ENCODE results near the gene NAV1.

Gene NAV1

DNA sequence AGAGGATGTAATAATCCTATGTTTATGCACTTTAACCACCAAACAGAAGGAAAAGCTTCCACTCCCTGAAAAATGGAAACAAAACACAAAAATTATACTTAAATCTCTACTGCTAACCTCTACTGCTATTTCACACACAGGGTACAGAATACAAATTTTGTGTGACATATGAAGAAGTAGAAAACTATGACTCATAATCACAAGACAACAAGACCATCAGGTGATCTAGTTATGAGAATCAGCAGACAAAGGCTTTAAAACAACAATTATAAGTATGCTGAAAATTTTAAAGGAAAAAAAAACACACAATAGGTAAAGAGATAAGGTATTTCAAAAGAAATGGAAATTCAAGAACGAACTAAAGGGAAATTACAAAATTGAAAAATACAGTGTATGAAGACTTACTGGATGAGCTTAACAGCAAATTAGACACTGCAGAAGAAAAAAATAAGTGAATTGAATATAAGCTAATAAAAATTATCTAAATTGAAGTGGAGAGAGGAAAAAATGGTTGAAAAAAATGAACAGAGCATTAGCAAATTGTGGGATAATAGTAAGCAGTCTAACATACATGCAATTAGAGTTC, 13.6 kb upstream of the NAV1 start:
- no peak for DNase-seq (ENCODE audit: low read depth in 1 of 2, low spot score in 1 of 2)

- no peak for DNase-seq (ENCODE audit: low read depth in 1 of 2, low spot score in 1 of 2)
These were observed 11.0 kb upstream of the NAV1 start for GRCh38 chr1:201527879-201528278.

DNA sequence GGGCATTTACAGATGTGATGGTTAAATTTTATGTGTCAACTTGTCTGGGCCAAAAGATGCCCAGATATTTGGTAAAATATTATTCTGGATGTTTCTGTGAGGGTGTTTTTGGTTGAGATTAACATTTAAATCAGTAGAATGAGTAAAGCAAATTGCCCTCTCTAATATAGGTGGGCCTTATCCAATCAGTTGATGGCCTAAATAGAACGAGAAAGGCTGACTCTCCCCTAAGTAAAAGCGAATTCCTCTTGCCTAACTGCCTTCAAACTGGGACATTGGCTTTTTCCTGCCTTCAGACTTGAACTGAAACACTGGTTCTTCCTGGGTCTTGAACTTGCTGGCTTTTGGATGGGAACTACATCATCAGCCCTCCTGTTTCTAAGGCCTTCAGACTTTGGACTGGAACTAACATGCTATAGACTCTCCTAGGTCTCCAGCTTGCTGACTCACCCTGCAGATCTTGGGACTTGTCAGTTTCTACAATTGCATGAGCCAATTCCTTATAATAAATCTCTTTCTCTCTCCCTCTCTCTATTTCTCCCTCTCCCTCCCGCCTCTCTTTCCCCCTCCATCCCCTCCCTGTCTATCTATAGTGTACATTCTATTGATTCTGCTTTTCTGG, 10.2 kb upstream of the NAV1 start:
- no peak for DNase-seq (ENCODE audit: low read depth in 1 of 2, low spot score in 1 of 2)

DNA sequence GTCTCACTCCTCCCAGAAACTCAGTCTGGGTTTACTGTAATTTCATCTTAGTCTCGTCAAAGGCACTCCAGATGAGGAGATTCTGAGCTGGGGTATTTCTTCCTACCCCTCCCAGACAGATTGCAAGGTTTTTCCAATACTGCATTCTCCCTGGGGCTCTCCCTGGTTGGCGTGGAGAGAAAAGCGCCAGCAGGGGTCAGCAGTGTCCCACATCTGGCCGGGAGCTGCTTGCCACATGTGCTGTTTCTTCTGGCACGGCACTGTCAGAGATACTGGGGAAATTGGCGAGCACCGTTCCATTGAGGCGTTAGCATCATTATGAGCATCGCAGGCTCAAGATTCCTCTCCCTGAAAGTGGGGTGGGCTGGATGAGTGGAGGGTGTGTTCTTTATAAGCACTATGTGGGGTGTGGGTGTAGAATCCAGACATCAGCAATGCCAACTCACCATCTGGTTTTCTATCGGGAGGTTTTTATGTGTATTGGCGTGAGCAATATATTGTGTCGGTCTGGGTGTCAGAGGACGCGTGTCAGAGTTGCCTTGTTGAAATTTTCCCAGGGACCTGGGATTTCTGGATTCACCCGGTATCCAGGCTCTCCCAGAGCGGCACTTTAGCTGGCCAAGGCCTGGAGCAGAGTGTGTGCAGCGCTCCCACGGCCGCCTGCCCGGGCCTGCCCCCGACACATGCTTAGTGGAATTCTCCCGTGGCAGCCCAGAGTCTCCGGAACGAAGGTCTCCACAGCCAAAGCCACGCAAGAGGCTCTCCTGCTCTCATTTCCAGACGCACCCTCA, 8.0 kb upstream of the NAV1 start:
- DNase-seq (ENCODE audit: low read depth in 1 of 2, low spot score in 1 of 2), result no peak

GRCh38 chr1:201531551-201532425, 7.1 kb upstream of the NAV1 start:
- DNase-seq (ENCODE audit: low read depth in 1 of 2, low spot score in 1 of 2), result no peak

DNA sequence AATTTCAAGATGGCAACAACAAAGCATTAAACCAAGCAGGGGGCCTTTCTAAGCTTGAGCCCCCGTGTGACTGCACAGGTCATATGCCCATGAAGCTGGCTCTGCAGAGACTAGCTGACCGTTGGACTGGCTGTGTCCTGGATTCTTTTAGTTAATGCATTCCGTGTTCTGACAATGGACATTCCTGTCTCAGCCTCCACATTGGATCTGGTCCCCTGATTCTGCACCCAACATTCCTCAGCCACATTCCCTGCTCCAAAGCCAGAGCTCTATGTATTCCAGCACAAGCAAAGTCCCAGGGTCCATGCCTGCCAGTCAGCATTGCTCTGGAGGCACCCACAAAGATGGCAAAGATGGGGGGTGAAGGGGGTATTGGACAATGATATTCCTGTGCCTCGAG, 5.1 kb upstream of the NAV1 start:
- no peak for DNase-seq (ENCODE audit: low read depth in 1 of 2, low spot score in 1 of 2)

DNA sequence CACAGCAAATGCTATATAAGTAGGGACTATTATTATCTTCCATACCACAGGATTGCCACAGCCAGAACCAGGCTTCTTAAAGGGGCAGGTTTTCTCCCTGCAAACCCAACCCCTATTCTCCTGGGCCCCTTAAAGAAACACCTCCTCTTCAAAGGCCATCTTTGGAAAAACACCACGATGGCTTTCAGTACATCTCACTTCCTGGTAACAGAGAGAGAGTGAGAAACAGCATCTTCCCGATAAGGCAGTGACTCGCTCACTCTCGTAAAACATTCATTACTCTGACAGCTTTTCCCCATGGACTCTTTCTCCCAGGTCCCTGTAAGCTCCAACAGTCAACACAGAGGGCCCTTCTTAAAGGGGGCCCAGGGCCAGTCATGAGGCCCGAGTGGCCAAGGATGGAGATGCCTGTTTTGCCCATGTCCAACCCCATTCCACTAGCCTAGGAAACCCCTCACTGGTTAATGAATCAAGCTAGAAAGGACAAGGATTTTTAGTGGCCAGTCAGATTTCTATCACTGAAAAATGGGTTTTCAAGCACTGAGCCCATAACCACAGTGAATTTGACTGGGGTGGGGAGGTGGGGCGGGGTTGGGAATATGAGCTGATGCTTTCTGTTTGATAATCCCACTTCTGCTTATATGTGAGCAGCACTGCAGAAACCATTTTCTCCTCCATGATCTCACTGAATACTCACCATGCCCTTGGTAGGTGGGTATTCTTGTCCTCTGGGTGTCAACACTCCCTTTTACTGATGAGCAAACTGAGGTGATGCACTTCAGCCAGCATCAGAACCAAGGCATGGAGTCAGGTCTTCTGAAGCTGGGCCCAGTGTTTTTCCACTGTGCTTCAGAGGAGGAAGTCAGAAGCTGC, 3.6 kb upstream of the NAV1 start:
- DNase-seq (ENCODE audit: low read depth in 1 of 2, low spot score in 1 of 2), result no peak

GRCh38 chr1:201535919-201536245, 3.0 kb upstream of the NAV1 start:
- no peak for DNase-seq (ENCODE audit: low read depth in 1 of 2, low spot score in 1 of 2)

GRCh38 chr1:201536558-201536957, 2.4 kb upstream of the NAV1 start:
- no peak for DNase-seq (ENCODE audit: low read depth in 1 of 2, low spot score in 1 of 2)

DNA sequence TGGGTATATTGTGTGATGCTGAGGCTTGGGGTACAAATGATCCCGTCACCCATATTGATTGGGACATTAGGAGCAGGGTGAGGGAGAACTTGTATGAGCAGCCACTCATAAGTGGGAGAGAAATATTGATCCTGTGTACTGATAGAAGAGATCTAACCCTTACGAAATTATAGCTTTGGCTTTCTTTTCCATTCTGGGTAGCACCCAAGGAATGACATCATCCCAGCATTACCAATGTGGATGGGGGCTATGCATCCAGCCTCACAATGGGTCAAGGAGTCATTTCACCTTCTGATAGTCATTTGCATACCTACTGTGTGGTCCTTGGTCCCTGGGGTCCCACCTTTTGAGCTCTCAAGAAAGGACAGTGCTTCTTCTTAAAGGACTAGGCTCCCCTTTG, 1.9 kb upstream of the NAV1 start:
- DNase-seq (ENCODE audit: low read depth in 1 of 2, low spot score in 1 of 2), result no peak

GRCh38 chr1:201537467-201537866, 1.5 kb upstream of the NAV1 start:
- no peak for DNase-seq (ENCODE audit: low read depth in 1 of 2, low spot score in 1 of 2)

GRCh38 chr1:201537891-201538611, 876 bp upstream of the NAV1 start:
- DNase-seq (ENCODE audit: low read depth in 1 of 2, low spot score in 1 of 2), result no peak

- no peak for DNase-seq (ENCODE audit: low read depth in 1 of 2, low spot score in 1 of 2)
These were observed 869 bp downstream of the NAV1 start for GRCh38 chr1:201539561-201540431.

- DNase-seq (ENCODE audit: low read depth in 1 of 2, low spot score in 1 of 2), result no peak
These were observed 2.2 kb downstream of the NAV1 start for GRCh38 chr1:201540846-201541735.

DNA sequence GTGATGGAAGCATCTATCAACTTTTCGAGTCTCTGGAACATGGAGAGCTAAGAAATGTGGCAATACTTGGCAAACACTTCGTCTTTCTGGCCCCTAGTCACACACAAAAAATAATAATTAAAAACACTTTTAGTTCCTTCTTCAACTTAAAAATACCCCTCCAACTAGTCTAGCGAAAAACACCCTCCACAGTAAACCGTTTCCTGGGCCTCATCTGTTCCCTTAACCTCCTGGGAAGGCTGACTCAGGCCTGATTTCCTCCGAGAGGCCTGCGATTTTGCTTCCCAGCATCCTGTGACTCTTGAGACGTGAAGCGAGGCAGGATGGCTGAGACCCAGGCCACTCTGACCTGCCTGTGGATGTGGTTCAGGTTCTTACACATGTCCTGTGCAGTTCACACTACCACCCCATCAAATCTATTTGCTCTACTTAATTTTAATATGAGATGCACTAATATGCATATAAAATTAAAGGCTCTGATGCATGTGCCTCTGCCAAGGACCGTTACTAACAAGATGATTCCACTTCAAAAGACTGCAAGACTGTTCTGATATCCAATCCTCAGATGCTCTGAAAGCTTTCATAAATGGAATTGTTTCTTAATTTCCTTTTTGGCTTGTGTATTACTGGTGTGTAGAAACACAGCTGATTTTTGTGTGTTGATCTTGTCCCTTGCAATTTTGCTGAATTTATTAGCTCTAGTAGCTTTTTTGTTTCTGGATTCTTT, 3.5 kb downstream of the NAV1 start:
- DNase-seq (ENCODE audit: low read depth in 1 of 2, low spot score in 1 of 2), result no peak

DNA sequence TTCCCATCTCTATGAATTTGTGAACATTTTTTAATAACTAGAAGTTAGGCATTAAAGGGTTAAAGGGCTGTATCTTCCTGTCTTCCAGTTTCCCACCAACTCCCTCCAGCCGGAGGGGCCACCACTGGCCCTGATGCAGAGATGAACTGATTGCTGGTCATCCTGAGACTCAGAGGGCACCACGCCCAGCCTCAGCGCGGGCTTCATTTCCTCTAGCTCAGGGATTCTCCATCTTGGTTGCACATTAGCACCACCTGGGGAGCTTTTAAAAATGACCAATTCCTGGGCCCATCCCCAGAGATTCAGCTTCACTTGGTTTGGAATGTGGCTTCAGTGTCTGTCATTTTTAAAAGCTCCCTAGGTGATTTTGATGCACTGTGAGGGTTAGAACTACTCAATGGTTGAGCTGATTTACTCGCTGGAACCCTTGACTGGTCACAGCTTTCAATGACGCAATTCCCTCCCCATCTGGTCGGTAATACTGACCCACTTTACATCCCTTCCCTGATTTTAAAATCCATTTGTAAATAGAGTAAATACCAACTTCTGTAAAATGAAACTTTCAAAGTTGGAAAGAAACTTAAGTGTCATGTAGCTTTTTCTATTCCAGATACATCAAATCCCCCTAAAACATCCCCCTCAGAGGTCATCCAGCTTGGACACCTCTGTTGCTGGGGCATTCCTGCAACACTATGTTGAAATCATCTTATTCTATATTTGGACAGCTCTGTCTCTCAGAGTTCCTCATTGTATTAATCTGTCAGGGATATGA, 5.1 kb downstream of the NAV1 start:
- no peak for DNase-seq (ENCODE audit: low read depth in 1 of 2, low spot score in 1 of 2)

- no peak for DNase-seq (ENCODE audit: low read depth in 1 of 2, low spot score in 1 of 2)
These were observed 5.8 kb downstream of the NAV1 start for GRCh38 chr1:201544710-201545109.

Measured in activated CD4-positive, alpha-beta T cell treated with anti-CD3 and anti-CD28 coated beads, Interleukin-2, amount 50 U/mL, for 24 hours (primary cell).